Measurements from ENCODE around the gene CEP97. TPM values are rescaled to one million over a fixed set of nuclear protein-coding genes. Genes with fewer than 3 reads are reported as not detected.
A peak's percentile ranks its signal among the peaks of the same experiment; 100 is the strongest.

The CEP97 gene
- total and polyA plus RNA-seq, 2 experiments from 2014 or later: 4.1 to 9.0 TPM

DNA sequence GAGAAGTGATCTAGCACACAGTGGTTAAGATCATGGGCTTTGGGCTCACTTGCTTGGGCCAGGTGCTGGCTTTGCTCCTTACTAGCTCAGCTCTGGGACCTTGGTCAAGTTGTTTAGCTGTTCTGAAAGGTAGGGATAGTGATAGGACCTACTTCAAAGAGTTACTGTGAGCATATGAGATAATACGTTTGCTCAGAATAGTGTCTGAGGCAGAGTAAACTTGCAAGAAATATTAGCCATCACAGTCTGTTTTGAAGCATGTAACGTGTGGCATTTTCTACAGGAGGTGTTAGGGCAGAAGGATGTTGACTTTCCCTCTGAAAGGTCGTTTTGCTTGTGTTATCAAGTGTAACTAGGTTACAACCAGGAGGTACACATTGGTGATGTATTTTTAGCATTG is 90.4 kb downstream of the CEP97 start:
- no peak overlapping the region for H3K4me3 ChIP-seq
- peak; percentile 44 for DNase-seq (ENCODE audit: low spot score)
- no peaks in the 10 kb centered on the region for H3K9me3 ChIP-seq (ENCODE audit: low read depth)
- peak overlapping the region; percentile 38 for H3K27ac ChIP-seq
- peak overlapping the region; percentile 45 for H3K4me2 ChIP-seq
- no peak for TF ChIP-seq EZH2 (IDR thresholded peaks at IDR 0.05; ENCODE audit: borderline replicate concordance)
- TF ChIP-seq EZH2phosphoT487 (IDR thresholded peaks at IDR 0.05; ENCODE audit: low read depth, severe bottlenecking, unreplicated experiment): no peak
- TF ChIP-seq, protein P1, sequence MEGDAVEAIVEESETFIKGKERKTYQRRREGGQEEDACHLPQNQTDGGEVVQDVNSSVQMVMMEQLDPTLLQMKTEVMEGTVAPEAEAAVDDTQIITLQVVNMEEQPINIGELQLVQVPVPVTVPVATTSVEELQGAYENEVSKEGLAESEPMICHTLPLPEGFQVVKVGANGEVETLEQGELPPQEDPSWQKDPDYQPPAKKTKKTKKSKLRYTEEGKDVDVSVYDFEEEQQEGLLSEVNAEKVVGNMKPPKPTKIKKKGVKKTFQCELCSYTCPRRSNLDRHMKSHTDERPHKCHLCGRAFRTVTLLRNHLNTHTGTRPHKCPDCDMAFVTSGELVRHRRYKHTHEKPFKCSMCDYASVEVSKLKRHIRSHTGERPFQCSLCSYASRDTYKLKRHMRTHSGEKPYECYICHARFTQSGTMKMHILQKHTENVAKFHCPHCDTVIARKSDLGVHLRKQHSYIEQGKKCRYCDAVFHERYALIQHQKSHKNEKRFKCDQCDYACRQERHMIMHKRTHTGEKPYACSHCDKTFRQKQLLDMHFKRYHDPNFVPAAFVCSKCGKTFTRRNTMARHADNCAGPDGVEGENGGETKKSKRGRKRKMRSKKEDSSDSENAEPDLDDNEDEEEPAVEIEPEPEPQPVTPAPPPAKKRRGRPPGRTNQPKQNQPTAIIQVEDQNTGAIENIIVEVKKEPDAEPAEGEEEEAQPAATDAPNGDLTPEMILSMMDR (IDR thresholded peaks at IDR 0.05; ENCODE audit: poor library complexity): no peak
- H3K27me3 ChIP-seq: no peaks in the 10 kb centered on the region
- H2AFZ ChIP-seq: no peak overlapping the region
- no peaks in the 10 kb centered on the region for H3K36me3 ChIP-seq (replicated peaks; ENCODE audit: insufficient read depth, low read depth)
- H3K9me2 ChIP-seq (replicated peaks; ENCODE audit: insufficient read depth): no peaks in the 10 kb centered on the region
- peaks cover 16% of the 10 kb centered on the region for H3K4me1 ChIP-seq (ENCODE audit: insufficient read depth)
- H4K20me1 ChIP-seq (ENCODE audit: insufficient read depth, poor library complexity, severe bottlenecking): no peaks in the 10 kb centered on the region
- H3K79me2 ChIP-seq: peaks cover 4% of the 10 kb centered on the region
- 44% methylated on average over 3 of the region's 3 CpGs for WGBS (ENCODE audit: low lambda C conversion rate, missing lambda C conversion rate)

DNA sequence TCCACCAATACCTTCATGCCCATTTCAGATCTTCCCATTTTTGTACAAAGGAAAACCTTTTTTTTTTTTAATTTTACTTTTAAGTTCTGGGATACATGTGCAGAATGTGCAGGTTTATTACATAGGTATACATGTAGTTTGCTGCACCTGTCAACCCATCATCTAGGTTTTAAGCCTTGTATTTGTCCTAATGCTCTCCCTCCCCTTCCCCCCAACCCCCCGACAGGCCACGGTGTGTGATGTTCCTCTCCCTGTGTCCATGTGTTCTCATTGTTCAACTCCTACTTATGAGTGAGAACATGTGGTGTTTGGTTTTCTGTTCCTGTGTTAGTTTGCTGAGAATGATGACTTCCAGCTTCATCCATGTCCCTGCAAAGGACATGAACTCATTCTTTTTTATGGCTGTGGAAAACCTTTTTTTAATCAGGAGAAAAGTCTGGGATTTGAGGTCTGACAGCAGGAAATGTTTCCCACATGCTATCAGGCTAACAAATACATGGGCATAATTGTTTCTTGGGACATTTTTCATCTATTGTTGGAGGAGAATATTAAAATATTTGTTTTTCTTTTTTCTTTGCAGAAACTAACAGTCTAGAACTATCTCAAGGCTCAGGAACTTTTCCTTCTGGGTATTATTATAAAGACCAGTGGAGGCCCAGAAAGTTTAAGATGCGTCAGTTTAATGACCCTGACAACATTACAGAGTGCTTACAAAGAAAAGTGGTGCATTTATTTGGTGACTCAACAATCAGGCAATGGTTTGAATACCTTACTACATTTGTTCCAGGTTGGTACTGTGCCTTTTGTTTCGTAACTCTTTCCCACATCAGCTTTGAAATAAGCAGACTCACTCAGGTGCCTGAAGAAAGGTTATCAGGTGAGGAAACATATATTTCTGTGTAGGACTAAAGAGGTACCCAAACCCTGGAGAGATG is 92.1 kb downstream of the CEP97 start:
- H3K4me2 ChIP-seq: no peak overlapping the region
- DNase-seq (ENCODE audit: low spot score): no peak
- TF ChIP-seq EZH2 (IDR thresholded peaks at IDR 0.05; ENCODE audit: borderline replicate concordance) (no peak), EZH2phosphoT487 (IDR thresholded peaks at IDR 0.05; ENCODE audit: low read depth, severe bottlenecking, unreplicated experiment) (no peak)
- TF ChIP-seq, protein P1 (IDR thresholded peaks at IDR 0.05; ENCODE audit: poor library complexity): no peak
- H3K4me3 ChIP-seq: no peak overlapping the region
- H3K4me1 ChIP-seq (ENCODE audit: insufficient read depth): peaks cover 12% of the 10 kb centered on the region
- H3K27me3 ChIP-seq: no peaks in the 10 kb centered on the region
- H3K9me3 ChIP-seq (ENCODE audit: low read depth): no peaks in the 10 kb centered on the region
- peak overlapping the region; percentile 20 for H3K27ac ChIP-seq
- H4K20me1 ChIP-seq (ENCODE audit: insufficient read depth, poor library complexity, severe bottlenecking): no peaks in the 10 kb centered on the region
- H3K79me2 ChIP-seq: peaks cover 4% of the 10 kb centered on the region
- 66% methylated on average over 4 of the region's 4 CpGs for WGBS (ENCODE audit: low lambda C conversion rate, missing lambda C conversion rate)
- H3K9me2 ChIP-seq (replicated peaks; ENCODE audit: insufficient read depth): no peaks in the 10 kb centered on the region
- H3K36me3 ChIP-seq (replicated peaks; ENCODE audit: insufficient read depth, low read depth): no peaks in the 10 kb centered on the region
- H2AFZ ChIP-seq: no peak overlapping the region

DNA sequence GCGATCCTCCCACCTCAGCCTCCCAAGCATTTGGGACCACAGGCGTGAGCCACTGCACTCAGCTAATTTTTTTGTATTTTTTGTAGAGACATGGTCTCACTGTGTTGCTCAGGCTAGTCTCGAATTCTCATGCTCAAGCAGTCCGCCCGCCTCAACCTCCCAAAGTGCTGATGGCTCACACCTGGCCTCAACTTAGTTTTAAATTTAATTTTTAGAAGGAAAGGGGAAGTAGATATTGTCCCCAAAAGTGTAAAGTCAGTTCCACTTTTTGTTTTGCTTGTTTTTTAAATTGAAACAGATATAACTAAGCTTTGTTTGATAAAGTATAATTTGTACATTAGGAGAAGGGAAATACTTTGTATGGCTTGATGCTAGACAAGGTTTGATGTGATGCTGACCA is 93.6 kb downstream of the CEP97 start:
- TF ChIP-seq EZH2phosphoT487 (IDR thresholded peaks at IDR 0.05; ENCODE audit: low read depth, severe bottlenecking, unreplicated experiment): no peak
- no peaks in the 10 kb centered on the region for H3K36me3 ChIP-seq (replicated peaks; ENCODE audit: insufficient read depth, low read depth)
- no peaks in the 10 kb centered on the region for H3K27me3 ChIP-seq
- no peak overlapping the region for H3K4me3 ChIP-seq
- H3K4me1 ChIP-seq (ENCODE audit: insufficient read depth): peaks cover 12% of the 10 kb centered on the region
- peaks cover 4% of the 10 kb centered on the region for H3K79me2 ChIP-seq
- WGBS (ENCODE audit: low lambda C conversion rate, missing lambda C conversion rate): 99% methylated on average over 5 of the region's 5 CpGs
- DNase-seq (ENCODE audit: low spot score): no peak
- no peak overlapping the region for H2AFZ ChIP-seq
- no peak overlapping the region for H3K27ac ChIP-seq
- no peaks in the 10 kb centered on the region for H4K20me1 ChIP-seq (ENCODE audit: insufficient read depth, poor library complexity, severe bottlenecking)
- H3K9me2 ChIP-seq (replicated peaks; ENCODE audit: insufficient read depth): no peaks in the 10 kb centered on the region
- no peaks in the 10 kb centered on the region for H3K9me3 ChIP-seq (ENCODE audit: low read depth)
- H3K4me2 ChIP-seq: no peak overlapping the region

DNA sequence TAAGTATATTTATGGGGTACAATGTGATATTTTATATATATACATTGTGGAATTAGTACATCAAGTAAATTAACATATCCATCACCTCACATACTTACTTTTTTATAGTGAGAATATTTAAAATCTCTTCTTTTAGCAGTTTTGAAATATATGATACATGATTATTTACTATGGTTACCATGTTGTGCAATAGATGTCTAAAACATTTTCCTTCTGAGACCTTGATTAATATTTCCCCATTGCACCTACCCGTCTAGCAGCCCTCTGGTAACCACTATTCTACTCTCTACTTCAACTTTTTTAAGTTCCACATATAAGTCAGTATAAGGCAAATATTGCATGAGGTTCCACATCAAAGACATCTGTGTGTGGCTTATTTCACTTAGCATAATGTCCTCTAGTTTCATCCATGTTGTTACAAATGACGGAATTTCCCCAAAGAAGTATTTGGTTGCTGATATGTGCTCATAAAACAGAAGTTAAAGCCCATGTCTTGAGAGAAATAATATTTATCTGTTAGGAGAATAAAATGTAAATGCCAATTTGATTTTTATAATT is 95.3 kb downstream of the CEP97 start:
- TF ChIP-seq EZH2 (IDR thresholded peaks at IDR 0.05; ENCODE audit: borderline replicate concordance) (no peak), EZH2phosphoT487 (IDR thresholded peaks at IDR 0.05; ENCODE audit: low read depth, severe bottlenecking, unreplicated experiment) (no peak)
- TF ChIP-seq, protein P1 (IDR thresholded peaks at IDR 0.05; ENCODE audit: poor library complexity): no peak
- peaks cover 5% of the 10 kb centered on the region for H3K4me1 ChIP-seq (ENCODE audit: insufficient read depth)
- H3K79me2 ChIP-seq: peaks cover 2% of the 10 kb centered on the region
- no peaks in the 10 kb centered on the region for H3K9me3 ChIP-seq (ENCODE audit: low read depth)
- no peaks in the 10 kb centered on the region for H4K20me1 ChIP-seq (ENCODE audit: insufficient read depth, poor library complexity, severe bottlenecking)
- H3K36me3 ChIP-seq (replicated peaks; ENCODE audit: insufficient read depth, low read depth): no peaks in the 10 kb centered on the region
- H3K4me2 ChIP-seq: no peak overlapping the region
- H2AFZ ChIP-seq: no peak overlapping the region
- WGBS (ENCODE audit: low lambda C conversion rate, missing lambda C conversion rate): 92% methylated on average over 2 of the region's 2 CpGs
- H3K4me3 ChIP-seq: no peak overlapping the region
- DNase-seq (ENCODE audit: low spot score): no peak
- no peaks in the 10 kb centered on the region for H3K9me2 ChIP-seq (replicated peaks; ENCODE audit: insufficient read depth)
- no peaks in the 10 kb centered on the region for H3K27me3 ChIP-seq
- H3K27ac ChIP-seq: no peak overlapping the region

All from hepatocyte (in vitro differentiated cells).